Measurements from ENCODE around the gene SPPL3. TPM values are rescaled to one million over a fixed set of nuclear protein-coding genes. Genes with fewer than 3 reads are reported as not detected.

Gene SPPL3
- total and polyA plus RNA-seq, 4 donors, result 14.2 to 52.3 (median 29.6) TPM

DNA sequence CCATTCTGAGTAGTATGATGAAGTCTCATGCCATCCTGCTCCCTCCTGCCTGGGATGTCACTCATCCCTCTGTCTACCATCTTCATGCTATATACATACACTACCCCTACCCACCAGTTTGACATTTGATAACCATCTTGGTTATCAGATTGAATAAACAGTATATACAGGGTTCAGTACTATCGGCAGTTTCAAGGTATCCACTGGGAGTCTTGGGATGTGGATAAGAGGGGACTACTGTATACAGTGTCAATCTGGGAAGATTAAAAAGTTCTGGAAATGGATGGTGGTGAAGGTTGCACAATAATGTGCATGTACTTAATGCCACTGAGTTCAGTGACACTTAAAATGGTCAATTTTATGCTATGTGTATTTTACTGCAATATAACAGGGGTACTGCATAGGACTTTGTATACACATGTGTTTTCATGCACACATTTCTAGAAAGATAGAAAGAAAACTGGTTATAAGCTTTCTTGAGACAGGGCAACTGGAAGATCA lies 22.1 kb downstream of the SPPL3 start:
- DNase-seq, result no peak
- TF ChIP-seq, protein P1, sequence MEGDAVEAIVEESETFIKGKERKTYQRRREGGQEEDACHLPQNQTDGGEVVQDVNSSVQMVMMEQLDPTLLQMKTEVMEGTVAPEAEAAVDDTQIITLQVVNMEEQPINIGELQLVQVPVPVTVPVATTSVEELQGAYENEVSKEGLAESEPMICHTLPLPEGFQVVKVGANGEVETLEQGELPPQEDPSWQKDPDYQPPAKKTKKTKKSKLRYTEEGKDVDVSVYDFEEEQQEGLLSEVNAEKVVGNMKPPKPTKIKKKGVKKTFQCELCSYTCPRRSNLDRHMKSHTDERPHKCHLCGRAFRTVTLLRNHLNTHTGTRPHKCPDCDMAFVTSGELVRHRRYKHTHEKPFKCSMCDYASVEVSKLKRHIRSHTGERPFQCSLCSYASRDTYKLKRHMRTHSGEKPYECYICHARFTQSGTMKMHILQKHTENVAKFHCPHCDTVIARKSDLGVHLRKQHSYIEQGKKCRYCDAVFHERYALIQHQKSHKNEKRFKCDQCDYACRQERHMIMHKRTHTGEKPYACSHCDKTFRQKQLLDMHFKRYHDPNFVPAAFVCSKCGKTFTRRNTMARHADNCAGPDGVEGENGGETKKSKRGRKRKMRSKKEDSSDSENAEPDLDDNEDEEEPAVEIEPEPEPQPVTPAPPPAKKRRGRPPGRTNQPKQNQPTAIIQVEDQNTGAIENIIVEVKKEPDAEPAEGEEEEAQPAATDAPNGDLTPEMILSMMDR (IDR thresholded peaks at IDR 0.05; ENCODE audit: control extremely low read depth, extremely low read depth), result no peak
- Histone ChIP-seq H3K27me3 (ENCODE audit: control insufficient read depth in 3 of 3, insufficient read depth in 3 of 3, low read length in 2 of 3) (no peaks in the 10 kb centered on the region), H3K9me3 (ENCODE audit: control insufficient read depth in 4 of 4, insufficient read depth in 3 of 4, low read length in 3 of 4) (no peaks in the 10 kb centered on the region), H3K27ac (ENCODE audit: low read depth in 1 of 2, low read length in 1 of 2) (no peak overlapping the region), H3K9ac (ENCODE audit: insufficient read depth in 1 of 2, low read length in 2 of 2) (no peak overlapping the region), H3K4me3 (no peak overlapping the region), H3K4me1 (ENCODE audit: control insufficient read depth in 5 of 5, insufficient read depth in 5 of 5, low read length in 5 of 5) (peaks cover 0 to 10% (median 2%) of the 10 kb centered on the region in 5 donors), H3K36me3 (ENCODE audit: control insufficient read depth in 4 of 4, insufficient read depth in 4 of 4, low read length in 4 of 4) (no peaks in the 10 kb centered on the region)
- no peak for ATAC-seq (ENCODE audit: insufficient read depth, low FRiP score)
- WGBS, 2 donors, result 80 to 93% methylated on average over 1 of the region's 1 CpG

DNA sequence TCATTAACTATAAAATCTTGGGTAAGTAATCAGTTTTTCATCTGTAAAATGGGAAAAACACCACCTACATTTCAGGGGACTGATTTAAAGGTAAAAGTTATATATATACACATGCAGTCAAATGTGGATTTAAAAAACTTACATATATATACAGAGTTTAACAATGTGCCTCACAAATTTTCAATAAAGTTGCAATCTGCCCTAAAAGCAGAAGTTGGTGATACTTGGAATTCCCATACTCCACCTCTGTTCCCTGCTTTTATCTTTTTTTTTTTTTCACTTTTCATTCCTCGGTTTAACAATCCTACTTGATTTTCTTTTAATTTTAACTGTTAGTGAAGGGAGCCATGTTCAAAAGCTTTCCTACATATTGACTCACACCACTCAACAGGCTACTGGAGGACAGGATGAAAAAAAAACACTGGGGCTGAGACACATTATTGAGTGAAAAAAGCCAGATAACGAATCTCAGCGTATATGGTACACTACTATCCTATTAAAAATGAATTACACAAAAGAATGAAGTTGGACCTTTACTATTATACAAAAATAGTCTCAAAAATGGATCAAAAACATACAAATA lies 24.3 kb downstream of the SPPL3 start:
- ATAC-seq (ENCODE audit: insufficient read depth, low FRiP score) (no peak), DNase-seq (no peak)
- TF ChIP-seq, protein P1 (IDR thresholded peaks at IDR 0.05; ENCODE audit: control extremely low read depth, extremely low read depth), result no peak
- no peak overlapping the region for H3K27ac ChIP-seq (ENCODE audit: low read depth in 1 of 2, low read length in 1 of 2)
- H3K9me3 ChIP-seq (ENCODE audit: control insufficient read depth in 4 of 4, insufficient read depth in 3 of 4, low read length in 3 of 4), result no peaks in the 10 kb centered on the region
- peaks cover 0 to 4% (median 0%) of the 10 kb centered on the region in 5 donors for H3K4me1 ChIP-seq (ENCODE audit: control insufficient read depth in 5 of 5, insufficient read depth in 5 of 5, low read length in 5 of 5)
- H3K4me3 ChIP-seq, result no peak overlapping the region
- no peaks in the 10 kb centered on the region for H3K27me3 ChIP-seq (ENCODE audit: control insufficient read depth in 3 of 3, insufficient read depth in 3 of 3, low read length in 2 of 3)
- 72 to 81% methylated on average over 3 of the region's 3 CpGs for WGBS, 2 donors
- no peaks in the 10 kb centered on the region for H3K36me3 ChIP-seq (ENCODE audit: control insufficient read depth in 4 of 4, insufficient read depth in 4 of 4, low read length in 4 of 4)
- no peak overlapping the region for H3K9ac ChIP-seq (ENCODE audit: insufficient read depth in 1 of 2, low read length in 2 of 2)

DNA sequence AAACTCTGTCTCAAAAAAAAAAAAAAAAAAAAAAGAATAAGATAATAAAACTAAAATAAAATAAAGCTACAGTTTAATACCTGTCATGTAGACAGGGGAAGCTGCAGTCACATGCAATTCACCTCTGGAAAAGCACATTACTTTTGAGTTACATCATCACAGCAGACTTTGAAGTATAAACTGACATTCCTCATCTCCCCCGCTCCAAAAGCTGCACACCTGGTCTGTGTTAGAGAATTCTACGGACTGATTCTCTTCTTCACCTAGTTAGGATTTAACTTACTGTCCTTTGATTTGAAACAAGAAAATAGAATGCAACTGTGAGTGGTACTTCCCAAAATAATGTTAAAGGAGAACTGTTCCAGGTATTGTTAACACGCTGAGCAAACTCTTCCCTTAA lies 25.1 kb downstream of the SPPL3 start:
- ATAC-seq (ENCODE audit: insufficient read depth, low FRiP score) (no peak), DNase-seq (no peak)
- peaks cover 0 to 4% (median 0%) of the 10 kb centered on the region in 5 donors for H3K4me1 ChIP-seq (ENCODE audit: control insufficient read depth in 5 of 5, insufficient read depth in 5 of 5, low read length in 5 of 5)
- H3K27ac ChIP-seq (ENCODE audit: low read depth in 1 of 2, low read length in 1 of 2), result no peak overlapping the region
- no peaks in the 10 kb centered on the region for H3K36me3 ChIP-seq (ENCODE audit: control insufficient read depth in 4 of 4, insufficient read depth in 4 of 4, low read length in 4 of 4)
- TF ChIP-seq, protein P1 (IDR thresholded peaks at IDR 0.05; ENCODE audit: control extremely low read depth, extremely low read depth), result no peak
- 71 to 77% methylated on average over 3 of the region's 3 CpGs for WGBS, 2 donors
- no peak overlapping the region for H3K9ac ChIP-seq (ENCODE audit: insufficient read depth in 1 of 2, low read length in 2 of 2)
- H3K27me3 ChIP-seq (ENCODE audit: control insufficient read depth in 3 of 3, insufficient read depth in 3 of 3, low read length in 2 of 3), result no peaks in the 10 kb centered on the region
- H3K9me3 ChIP-seq (ENCODE audit: control insufficient read depth in 4 of 4, insufficient read depth in 3 of 4, low read length in 3 of 4), result no peaks in the 10 kb centered on the region
- H3K4me3 ChIP-seq, result no peak overlapping the region
